Activated B cell treated with CpG ODN at 0.5 μM for 24 hours (primary cell): ENCODE measurements around the gene ANKS1B. TPM values are rescaled to one million over a fixed set of nuclear protein-coding genes. Genes with fewer than 3 reads are reported as not detected.

ENCODE experiments used
- ATAC-seq: fragments of 200-7000 bp; cut with Tn5 transposase; one replicate; pipeline ENCODE4 v1.10.0; 2021; ENCODE audit warnings: low read depth, mild to moderate bottlenecking, moderate library complexity
- CTCF ChIA-PET: fragments of 350-600 bp; sonication (Branson Sonifier 250); formaldehyde crosslinking; loops from one replicate; lab custom pipeline; 2021; ENCODE audit warnings: antibody characterized with exemption; lab: Charles Lee
- POLR2A ChIA-PET: fragments of 350-600 bp; sonication (Branson Sonifier 250); formaldehyde crosslinking; loops from one replicate; lab custom pipeline; 2021; ENCODE audit warnings: antibody characterized with exemption; lab: Charles Lee
- DNase-seq: peaks from one replicate; pipeline ENCODE4 v3.0.0; 2022
- H3K27ac Mint-ChIP-seq: one replicate; pipeline ENCODE4 v1.8.0; 2020; ENCODE audit warnings: mixed read lengths
- H3K27me3 Mint-ChIP-seq: one replicate; pipeline ENCODE4 v1.8.0; 2021; ENCODE audit warnings: mixed read lengths
- H3K36me3 Mint-ChIP-seq: one replicate; pipeline ENCODE4 v1.8.0; 2021; ENCODE audit warnings: low read depth, mixed read lengths
- H3K4me1 Mint-ChIP-seq: one replicate; pipeline ENCODE4 v1.8.0; 2021; ENCODE audit warnings: mixed read lengths
- H3K4me3 Mint-ChIP-seq: one replicate; pipeline ENCODE4 v1.8.0; 2020; ENCODE audit warnings: mild to moderate bottlenecking, mixed read lengths
- H3K9me3 Mint-ChIP-seq: one replicate; pipeline ENCODE4 v1.8.0; 2020; ENCODE audit warnings: mixed read lengths
- CTCF ChIP-seq: fragments of 200-600 bp; IDR thresholded peaks from one replicate; pipeline ENCODE4 v1.8.0; 2022; ENCODE audit warnings: antibody characterized with exemption, mild to moderate bottlenecking
- intact Hi-C: fragments of 100-400 bp; cut with micrococcal nuclease; formaldehyde crosslinking; loops from one replicate; pipeline ENCODE4 v1.15.1; 2024
- total RNA-seq: library from RNA; stranded (reverse); gene quantifications from 2 replicates; pipeline ENCODE4 v1.2.3, GENCODE V29; 2022

Gene ANKS1B
- total RNA-seq, 1 donor from 2014 or later = not detected

- H3K27ac Mint-ChIP-seq = no peak overlapping the region
- intact Hi-C loops = no loop called here
- ChIA-PET POLR2A (no interaction called here), CTCF (no interaction called here)
- H3K4me3 Mint-ChIP-seq = no peak overlapping the region
- H3K9me3 Mint-ChIP-seq = peaks cover 2% of the 10 kb centered on the region
- no peaks in the 10 kb centered on the region for H3K36me3 Mint-ChIP-seq
- DNase-seq (no peak), ATAC-seq (no peak)
- H3K4me1 Mint-ChIP-seq = no peaks in the 10 kb centered on the region
- H3K27me3 Mint-ChIP-seq = no peaks in the 10 kb centered on the region
- no peak for TF ChIP-seq CTCF
These were observed 289.7 kb downstream of the ANKS1B start for GRCh38 chr12:99695050-99695449.

DNA sequence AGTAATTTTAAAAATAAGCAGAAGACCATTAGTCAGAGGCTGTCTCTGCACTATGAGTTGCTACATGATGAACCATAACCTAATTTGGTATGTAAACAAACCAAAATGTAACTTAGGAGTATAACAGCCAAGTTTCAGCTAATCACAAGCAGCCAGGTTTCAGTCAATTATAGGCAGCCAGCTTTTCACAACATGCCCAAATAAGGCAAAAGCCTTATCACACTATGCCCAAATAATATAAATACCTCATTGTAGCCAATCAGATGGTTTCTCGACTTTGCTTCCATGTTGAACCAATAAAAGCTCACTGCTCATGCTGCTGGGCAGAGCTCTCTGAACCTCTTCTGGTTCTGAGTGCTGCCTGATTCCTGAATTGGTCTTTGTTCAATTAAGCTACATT is 298.6 kb downstream of the ANKS1B start:
- POLR2A ChIA-PET = no interaction called here
- Mint-ChIP-seq H3K27ac (no peak overlapping the region), H3K4me1 (no peaks in the 10 kb centered on the region), H3K4me3 (no peak overlapping the region), H3K27me3 (no peaks in the 10 kb centered on the region), H3K9me3 (peaks cover 14% of the 10 kb centered on the region), H3K36me3 (no peaks in the 10 kb centered on the region)
- CTCF ChIA-PET = no interaction called here
- ATAC-seq (no peak), DNase-seq (no peak)
- TF ChIP-seq CTCF = no peak
- intact Hi-C loops = no loop called here

DNA sequence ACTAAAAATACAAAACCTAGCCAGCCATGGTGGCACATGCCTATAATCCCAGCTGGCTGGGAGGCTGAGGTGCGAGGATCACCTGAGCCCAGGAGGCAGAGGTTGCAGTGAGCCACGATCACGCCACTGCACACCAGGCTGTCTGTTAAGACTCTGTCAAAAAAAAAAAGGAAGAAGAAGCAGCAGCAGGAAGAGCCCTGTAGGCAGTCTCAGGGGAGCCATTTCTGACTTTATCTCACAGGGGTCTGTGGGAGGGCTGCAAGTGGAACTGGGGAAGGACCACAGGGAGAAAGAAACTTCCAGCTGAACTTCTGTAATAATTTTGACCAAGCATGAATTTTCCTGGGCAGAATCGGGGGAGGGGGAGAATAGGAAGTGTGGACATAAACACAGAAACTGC is 304.5 kb downstream of the ANKS1B start:
- intact Hi-C loops = no loop called here
- Mint-ChIP-seq H3K27me3 (no peaks in the 10 kb centered on the region), H3K36me3 (no peaks in the 10 kb centered on the region), H3K4me1 (no peaks in the 10 kb centered on the region), H3K4me3 (no peak overlapping the region), H3K9me3 (peaks cover 8% of the 10 kb centered on the region), H3K27ac (no peak overlapping the region)
- no peak for ATAC-seq
- DNase-seq = no peak
- no peak for TF ChIP-seq CTCF
- POLR2A ChIA-PET = no interaction called here
- CTCF ChIA-PET = no interaction called here

GRCh38 chr12:99670635-99671034 is 314.1 kb downstream of the ANKS1B start:
- H3K36me3 Mint-ChIP-seq = no peaks in the 10 kb centered on the region
- no peak overlapping the region for H3K27ac Mint-ChIP-seq
- DNase-seq (no peak), ATAC-seq (no peak)
- intact Hi-C loops = no loop called here
- ChIA-PET POLR2A (no interaction called here), CTCF (no interaction called here)
- H3K27me3 Mint-ChIP-seq = no peaks in the 10 kb centered on the region
- H3K4me1 Mint-ChIP-seq = no peaks in the 10 kb centered on the region
- no peak for TF ChIP-seq CTCF
- no peaks in the 10 kb centered on the region for H3K9me3 Mint-ChIP-seq
- no peak overlapping the region for H3K4me3 Mint-ChIP-seq

DNA sequence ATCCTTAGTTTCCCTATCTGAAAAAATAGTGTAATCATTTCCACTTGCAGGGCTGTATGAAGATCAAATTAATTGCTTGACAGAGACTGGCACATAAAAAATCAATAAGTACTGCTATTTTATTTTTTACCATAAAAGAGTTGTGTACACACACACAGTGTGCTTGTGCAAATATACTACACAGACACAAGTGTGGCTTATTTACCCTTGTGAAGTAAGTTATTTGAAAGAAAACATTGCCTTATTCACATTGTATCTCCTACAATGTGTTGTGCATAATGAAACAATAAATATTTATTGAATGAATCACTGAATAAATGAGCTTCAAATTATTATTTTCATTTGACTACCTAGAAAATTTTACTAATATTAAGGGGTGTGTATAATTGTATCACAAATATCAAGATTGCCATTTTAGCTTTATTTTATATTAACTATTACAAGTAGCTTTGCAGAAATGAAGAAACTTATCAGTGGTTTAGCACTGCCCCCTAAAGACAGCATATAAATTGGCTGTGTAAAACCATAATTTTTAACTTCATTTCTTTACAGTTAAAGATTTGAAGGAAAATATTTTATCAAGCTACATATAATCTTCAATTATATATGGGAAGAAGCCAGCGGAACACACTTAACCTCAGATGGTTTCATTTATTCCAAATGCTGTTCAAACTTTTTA is 325.9 kb downstream of the ANKS1B start:
- no peaks in the 10 kb centered on the region for H3K36me3 Mint-ChIP-seq
- intact Hi-C loops = loop anchor here (5.0 kb wide), 1 partner anchor 617 kb away; no protein-coding TSS in a partner anchor
- no peaks in the 10 kb centered on the region for H3K4me1 Mint-ChIP-seq
- CTCF ChIA-PET = interaction anchor here (1.4 kb wide), 1 partner anchor 615 kb away, joined by 5 read pairs; no protein-coding TSS in a partner anchor
- ATAC-seq (no peak), DNase-seq (no peak)
- no peak for TF ChIP-seq CTCF
- POLR2A ChIA-PET = no interaction called here
- no peaks in the 10 kb centered on the region for H3K27me3 Mint-ChIP-seq
- no peaks in the 10 kb centered on the region for H3K9me3 Mint-ChIP-seq
- H3K27ac Mint-ChIP-seq = no peak overlapping the region
- H3K4me3 Mint-ChIP-seq = no peak overlapping the region
